Smooth muscle cell of the brain vasculature (primary cell): ENCODE data around the gene SLC25A51.
"Not testable (repeated sequence)": the region's sequence is repeated elsewhere in the genome, so short reads cannot be mapped to it uniquely, and the experiment has no call there.

ENCODE experiments used
- DNase-seq: peaks from one replicate; pipeline ENCODE4 v3.0.0-alpha.2; 2012; ENCODE audit warnings: low read depth, low spot score

SLC25A51 gene

GRCh38 chr9:37902796-37903646 lies 906 bp downstream of the SLC25A51 start:
- no peak for DNase-seq

GRCh38 chr9:37902131-37902530 lies 1.8 kb downstream of the SLC25A51 start:
- DNase-seq: no peak

- no peak for DNase-seq
Measured at GRCh38 chr9:37899041-37899440, 4.9 kb downstream of the SLC25A51 start.

GRCh38 chr9:37897665-37898064 lies 6.3 kb downstream of the SLC25A51 start:
- DNase-seq: no peak

GRCh38 chr9:37892063-37892462 lies 11.9 kb downstream of the SLC25A51 start:
- no peak for DNase-seq

GRCh38 chr9:37891042-37891441 lies 12.9 kb downstream of the SLC25A51 start:
- not testable (repeated sequence) for DNase-seq

- no peak for DNase-seq
Measured at GRCh38 chr9:37889536-37889935, 14.4 kb downstream of the SLC25A51 start.

- not testable (repeated sequence) for DNase-seq
Measured at GRCh38 chr9:37887977-37888583, 15.8 kb downstream of the SLC25A51 start.

GRCh38 chr9:37880916-37881479 lies 22.9 kb downstream of the SLC25A51 start:
- no peak for DNase-seq

GRCh38 chr9:37876376-37876775 lies 27.6 kb downstream of the SLC25A51 start:
- no peak for DNase-seq

GRCh38 chr9:37873955-37874354 lies 30.0 kb downstream of the SLC25A51 start:
- no peak for DNase-seq

GRCh38 chr9:37870799-37871176 lies 33.1 kb downstream of the SLC25A51 start:
- no peak for DNase-seq

- DNase-seq: no peak
Measured at GRCh38 chr9:37870081-37870798, 33.7 kb downstream of the SLC25A51 start.

- DNase-seq: no peak
Measured at GRCh38 chr9:37862530-37862929, 41.4 kb downstream of the SLC25A51 start.

GRCh38 chr9:37859043-37859442 lies 44.9 kb downstream of the SLC25A51 start:
- DNase-seq: no peak

- no peak for DNase-seq
Measured at GRCh38 chr9:37856551-37856950, 47.4 kb downstream of the SLC25A51 start.

- no peak for DNase-seq
Measured at GRCh38 chr9:37852222-37852621, 51.7 kb downstream of the SLC25A51 start.

- DNase-seq: no peak
Measured at GRCh38 chr9:37840560-37841194, 63.2 kb downstream of the SLC25A51 start.

GRCh38 chr9:37839496-37840461 lies 64.1 kb downstream of the SLC25A51 start:
- no peak for DNase-seq
